ENCODE data around the gene XAGE5. TPM values are rescaled to one million over a fixed set of nuclear protein-coding genes. Genes with fewer than 3 reads are reported as not detected.
"Not testable (repeated sequence)": the region's sequence is repeated elsewhere in the genome, so short reads cannot be mapped to it uniquely, and the experiment has no call there.

The XAGE5 gene, protein sequence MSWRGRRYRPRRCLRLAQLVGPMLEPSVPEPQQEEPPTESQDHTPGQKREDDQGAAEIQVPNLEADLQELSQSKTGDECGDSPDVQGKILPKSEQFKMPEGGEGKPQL
- total RNA-seq (ENCODE audit: insufficient read depth, low replicate concordance): not detected

DNA sequence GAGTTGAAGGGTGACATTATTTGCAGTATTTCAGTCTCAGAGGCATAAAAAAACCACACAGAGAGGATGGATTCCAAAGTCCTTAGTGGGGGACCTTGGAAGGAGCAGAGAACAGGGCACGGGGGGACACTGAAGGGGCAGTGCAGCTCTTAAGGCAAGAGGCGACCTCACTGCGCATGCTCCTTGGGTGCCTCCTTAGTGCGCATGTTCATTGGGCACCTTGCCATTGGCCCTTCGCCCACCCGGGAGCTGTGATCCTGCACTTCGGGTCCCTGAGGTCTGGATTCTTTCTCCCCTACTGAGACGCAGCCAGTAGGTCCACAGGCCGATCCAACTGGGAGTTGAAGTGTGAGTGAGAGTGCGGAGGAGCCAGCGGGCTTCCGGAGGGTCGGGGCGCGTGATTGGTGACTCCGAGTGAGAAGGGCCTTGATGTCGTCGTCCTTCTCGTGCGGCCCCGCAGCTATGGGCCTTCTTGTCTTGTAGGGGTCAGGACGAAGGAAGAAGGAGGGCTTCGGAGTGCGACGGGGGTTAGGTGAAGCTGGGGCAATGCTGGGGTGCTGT is at the start of gene XAGE5:
Gene XAGE5 (plus strand): TSS at position 223 of the 561 bp plus-strand sequence. CDS start 1,280 bp downstream, outside the sequence.
- no peak for DNase-seq (ENCODE audit: low spot score)

DNA sequence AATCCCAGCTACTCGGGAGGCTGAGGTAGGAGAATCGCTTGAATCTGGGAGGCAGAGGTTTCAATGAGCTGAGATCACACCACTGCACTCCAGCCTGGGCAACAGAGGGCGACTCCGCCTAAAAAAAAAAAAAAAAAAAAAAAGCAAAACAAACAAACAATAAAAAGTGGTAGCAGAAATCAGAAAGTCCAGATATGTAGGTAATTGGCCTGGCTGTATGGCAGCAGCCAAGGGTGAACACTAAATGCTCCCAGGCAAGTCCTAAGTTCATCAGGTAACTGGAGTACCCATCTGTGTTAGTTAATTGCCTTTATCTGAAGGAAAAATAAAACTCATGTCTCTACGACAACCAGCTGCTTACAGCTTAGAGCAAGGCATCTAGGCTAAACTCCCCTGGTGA is 45.1 kb upstream of the XAGE5 start:
- not testable (repeated sequence) for DNase-seq (ENCODE audit: low spot score)

DNA sequence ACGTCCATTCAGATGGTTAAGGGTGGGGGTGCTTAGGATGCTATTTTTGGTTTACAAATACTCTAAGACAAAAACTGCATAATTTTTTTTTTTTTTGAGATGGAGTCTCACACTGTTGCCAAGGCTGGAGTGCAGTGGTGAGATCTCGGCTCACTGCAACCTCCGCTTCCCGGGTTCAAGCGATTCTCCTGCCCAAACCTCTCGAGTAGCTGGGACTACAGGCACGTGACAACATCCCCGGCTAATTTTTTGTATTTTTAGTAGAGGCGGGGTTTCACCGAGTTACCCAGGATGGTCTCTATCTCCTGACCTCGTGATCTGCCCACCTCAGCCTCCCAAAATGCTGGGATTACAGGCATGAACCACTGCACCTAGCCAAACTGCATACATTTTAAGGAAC is 37.6 kb upstream of the XAGE5 start:
- DNase-seq (ENCODE audit: low spot score): not testable (repeated sequence)

DNA sequence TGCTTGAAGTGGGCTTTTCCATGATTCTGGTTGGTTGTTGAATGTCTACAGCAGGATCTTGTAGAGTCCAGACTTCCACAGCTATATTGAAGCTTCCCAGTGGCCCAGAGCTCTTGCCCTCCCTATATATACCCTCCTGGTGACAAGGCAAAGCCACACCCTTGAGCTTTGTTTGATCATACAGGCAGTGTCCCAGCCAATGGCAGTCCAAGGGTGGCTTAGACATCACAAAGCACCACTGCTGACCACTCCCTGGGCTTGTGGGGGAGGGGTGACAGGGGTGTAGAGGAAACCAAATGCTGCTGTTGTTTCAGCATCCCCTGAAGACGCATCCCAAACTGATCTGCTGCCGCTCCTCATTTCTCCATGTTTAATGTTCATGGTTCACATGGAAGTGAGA is 13.8 kb upstream of the XAGE5 start, which contains the start of gene SPANXN5:
Gene SPANXN5 (minus strand): TSS at position 101 of the 400 bp plus-strand sequence. CDS start 79 bp downstream, at position 22.
- DNase-seq (ENCODE audit: low spot score): not testable (repeated sequence)

DNA sequence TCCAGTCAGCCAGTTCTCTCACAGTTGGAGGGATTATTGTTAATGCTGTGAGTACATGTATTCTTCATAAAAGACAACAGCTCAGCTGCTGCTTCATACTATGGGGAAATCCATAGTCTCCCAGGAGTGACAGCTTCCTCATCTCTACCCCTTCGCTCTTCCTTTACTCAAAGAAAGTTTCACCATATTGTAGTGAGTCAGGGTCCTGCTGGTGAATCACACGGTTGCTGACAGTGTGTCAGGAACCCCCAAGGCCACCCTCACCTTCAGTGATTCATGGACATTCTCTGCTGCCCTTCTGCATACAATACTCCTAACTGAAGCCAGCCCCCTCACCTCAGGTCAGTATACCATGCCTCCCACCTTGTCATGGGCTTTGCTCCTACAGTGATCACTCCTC is 6.2 kb upstream of the XAGE5 start:
- DNase-seq (ENCODE audit: low spot score): not testable (repeated sequence)

DNA sequence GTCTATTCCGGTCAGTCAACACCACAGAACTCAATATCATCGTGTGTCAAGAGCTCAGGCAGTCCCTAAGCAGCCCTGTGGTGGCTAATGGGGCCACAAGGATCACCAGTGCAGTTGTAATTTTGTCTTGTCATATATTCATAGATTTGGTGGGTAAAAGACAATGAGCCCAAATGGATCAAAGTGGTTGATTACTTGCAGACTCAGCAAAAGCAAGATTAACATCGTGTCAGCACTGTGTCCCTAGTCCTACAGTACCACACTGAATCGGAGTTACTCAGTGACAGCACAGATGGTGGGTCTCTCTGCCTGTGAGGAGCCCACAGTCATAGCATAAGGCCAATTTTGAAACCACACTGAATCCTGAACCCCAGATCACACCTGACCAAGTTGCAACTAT is 8.7 kb downstream of the XAGE5 start:
- DNase-seq (ENCODE audit: low spot score): no peak

DNA sequence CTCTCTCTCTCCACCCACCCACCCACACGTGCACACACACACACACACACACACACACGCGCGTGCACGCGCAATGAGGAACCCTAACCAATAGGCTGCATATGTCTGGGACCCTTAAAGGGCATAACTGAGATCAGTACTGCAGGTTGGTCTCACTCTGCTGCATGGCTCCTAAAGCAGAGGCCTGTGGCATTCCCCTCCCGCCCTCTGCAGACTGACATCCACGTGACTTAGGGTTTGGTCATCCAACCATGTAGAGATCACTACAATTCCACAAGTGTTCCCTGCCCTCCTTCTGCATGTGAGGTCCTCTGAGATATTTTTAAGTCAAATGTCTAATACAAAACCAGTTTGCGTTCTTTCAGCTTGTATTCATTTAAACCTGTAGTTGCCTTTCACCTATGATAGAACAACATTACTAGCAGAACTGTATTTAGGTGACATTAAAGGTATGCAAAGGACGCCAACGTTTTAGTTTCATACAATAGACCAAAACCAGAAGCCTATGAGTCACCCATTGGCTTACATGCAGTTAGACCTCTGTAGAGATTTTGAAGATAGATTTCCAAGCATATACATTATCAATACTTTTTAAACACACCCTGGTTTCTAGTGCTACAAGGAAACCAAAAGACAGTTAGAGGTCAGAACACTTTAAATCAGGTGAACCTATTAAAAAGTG is 10.1 kb downstream of the XAGE5 start:
- DNase-seq (ENCODE audit: low spot score): no peak

DNA sequence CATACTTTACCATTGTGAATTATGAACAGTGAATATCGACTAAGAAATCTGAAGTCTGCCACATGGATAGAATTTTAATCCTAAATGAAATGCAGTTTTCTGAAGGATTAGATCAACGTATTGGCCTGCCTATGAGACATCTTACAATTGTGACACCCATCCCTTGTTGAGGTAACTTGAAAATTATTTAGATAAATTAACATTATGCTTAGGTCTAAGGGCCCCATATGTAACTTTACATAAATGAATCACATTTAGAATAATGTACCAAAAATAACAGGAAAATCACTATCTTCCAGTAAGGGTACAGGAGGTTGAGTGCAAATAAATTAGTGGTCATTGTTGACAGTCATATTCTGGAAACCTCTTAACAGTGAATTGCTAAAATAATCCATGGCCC is 13.5 kb downstream of the XAGE5 start:
- no peak for DNase-seq (ENCODE audit: low spot score)

DNA sequence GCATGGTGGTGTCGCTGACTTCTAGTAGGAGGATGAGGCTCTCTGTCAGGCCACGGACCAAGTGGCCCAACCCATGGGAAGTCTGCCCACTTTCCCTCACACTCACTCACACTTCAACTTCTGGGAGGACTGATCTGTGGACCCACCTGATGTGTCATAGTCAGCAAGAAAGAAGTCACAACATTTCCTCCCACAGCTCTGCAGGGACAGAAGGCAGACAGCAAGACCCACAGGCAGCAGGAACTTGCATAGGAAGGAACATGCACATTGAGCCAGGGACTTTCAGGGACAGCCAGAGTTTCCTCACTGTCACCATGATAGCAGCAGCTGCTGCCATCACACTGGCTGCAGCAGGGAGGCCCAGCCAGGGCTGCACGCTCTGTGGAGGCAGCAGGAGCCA is 19.5 kb downstream of the XAGE5 start:
- DNase-seq (ENCODE audit: low spot score): no peak

DNA sequence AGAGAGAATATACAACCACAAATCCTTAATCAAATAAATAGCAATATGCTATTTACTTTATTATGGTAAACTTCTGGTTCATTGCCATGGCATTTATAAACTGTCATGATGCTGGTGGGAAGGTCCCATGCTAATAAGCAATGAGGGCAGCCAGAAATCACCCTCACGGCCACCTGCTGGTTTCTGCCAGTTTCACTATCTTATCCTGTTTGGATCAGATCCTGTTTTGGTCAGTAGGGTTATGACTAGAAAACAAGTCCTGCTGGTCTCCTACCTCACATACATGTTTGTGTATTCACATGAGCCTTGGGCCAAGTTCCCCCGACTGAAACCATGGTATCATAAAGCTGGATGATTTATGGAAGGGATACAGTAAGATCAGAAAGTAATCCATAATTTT is 28.1 kb downstream of the XAGE5 start:
- DNase-seq (ENCODE audit: low spot score): no peak

DNA sequence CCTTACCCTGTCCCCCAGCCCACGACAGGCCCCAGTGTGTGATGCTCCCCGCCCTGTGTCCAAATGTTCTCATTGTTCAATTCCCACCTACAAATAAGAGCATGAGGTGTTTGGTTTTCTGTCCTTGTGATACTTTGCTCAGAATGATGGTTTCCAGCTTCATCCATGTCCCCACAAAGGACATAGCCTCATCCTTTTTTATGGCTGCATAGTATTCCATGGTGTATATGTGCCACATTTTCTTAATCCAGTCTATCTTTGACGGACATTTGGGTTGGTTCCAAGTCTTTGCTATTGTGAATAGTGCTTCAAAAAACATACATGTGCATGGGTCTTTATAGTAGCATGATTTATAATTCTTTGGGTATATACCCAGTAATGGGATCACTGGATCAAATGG is 32.5 kb downstream of the XAGE5 start:
- DNase-seq (ENCODE audit: low spot score): not testable (repeated sequence)

DNA sequence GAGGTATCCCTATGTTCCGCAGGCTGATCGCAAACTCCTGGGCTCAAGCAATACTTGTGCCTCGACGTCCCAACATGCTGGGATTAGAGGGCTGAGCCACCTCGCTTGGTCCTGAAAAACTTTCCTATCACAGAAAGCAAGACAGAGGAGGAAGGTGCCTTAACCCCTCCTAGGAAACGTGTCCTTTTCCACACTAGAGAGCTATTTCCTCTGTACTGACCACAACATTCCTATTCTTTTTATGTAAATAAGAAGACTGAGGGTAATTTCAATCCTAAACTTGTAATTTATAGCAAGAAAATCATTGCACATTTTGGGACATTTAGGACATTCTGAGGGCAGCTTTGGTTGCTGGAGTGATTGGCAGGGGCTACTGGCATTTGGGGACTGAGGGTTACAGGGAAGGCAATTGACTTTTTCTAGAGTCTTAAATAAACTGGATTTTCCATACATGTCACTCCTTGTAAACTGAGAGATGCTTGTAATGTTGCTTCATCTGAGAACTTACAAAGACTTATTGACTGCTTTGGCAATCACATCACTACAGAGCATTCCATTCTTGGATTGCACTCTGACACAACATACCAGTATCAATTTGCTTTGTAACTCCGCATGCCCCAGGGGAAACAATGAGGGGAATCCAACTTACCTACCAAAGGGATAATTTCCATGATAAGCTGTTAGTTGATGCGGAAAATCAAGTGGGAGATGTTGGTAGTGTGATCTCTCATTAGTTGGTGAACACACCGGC is 41.2 kb downstream of the XAGE5 start:
- DNase-seq (ENCODE audit: low spot score): no peak

DNA sequence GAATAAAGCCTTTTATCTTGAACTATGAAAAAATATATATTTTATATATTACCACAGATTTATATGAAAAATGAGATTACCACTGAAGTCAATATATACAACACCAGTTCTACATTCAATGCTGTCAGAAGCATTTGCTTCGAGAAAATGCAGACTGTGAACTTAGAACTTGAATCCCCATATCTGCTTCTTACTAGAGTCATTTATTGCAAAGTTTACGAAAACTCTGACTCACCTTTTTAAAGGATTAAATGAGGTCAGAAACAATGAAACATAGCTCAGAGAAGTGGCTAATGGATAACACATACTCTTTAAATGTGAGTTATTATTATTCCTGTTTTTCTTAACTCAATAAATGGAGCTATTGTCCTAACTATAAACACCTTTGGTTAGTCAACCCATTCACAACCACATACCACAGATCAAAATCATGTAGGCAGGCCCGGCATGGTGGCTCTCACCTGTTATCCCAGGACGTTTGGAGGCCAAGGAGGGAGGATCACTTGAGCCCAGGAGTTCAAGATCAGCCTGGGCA is 46.0 kb downstream of the XAGE5 start:
- not testable (repeated sequence) for DNase-seq (ENCODE audit: low spot score)

DNA sequence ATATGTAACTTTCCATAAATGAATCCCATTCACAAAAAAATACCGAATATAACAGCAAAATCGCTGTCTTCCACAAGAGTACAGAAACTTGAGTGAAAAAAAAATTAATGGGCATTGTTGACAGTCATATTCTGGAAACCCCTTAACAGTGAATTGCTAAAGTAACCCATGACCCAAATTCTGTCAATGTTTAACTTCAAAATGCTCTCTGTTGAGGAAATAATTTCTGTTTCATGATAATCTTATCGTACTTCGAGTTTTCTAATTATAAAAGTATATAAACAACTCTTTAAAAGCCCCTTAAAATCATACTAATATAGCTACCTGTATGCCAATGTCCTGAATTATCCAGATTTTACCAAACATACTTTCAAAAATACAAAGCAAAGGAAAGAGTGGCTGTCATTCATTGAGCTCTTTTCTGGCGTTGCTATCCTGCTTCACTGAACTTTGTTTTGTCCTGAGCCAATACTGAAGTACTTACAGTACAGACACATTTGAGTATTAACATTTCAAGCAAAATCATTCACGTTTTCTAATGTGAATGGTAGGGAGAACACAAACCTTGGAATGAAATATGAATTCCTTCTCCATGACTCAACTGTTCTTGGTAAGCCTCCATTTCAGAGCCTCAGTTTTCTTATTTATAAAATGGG is 54.4 kb downstream of the XAGE5 start:
- DNase-seq (ENCODE audit: low spot score): no peak

Other genes with a start within 250 kb of the XAGE5 start
- gene SSX7, start 156.4 kb upstream of the XAGE5 start, total RNA-seq (ENCODE audit: insufficient read depth, low replicate concordance): not detected
- not detected for gene SSX2, start 104.1 kb upstream of the XAGE5 start, total RNA-seq (ENCODE audit: insufficient read depth, low replicate concordance)
- not detected for gene SSX2B, start 60.0 kb upstream of the XAGE5 start, total RNA-seq (ENCODE audit: insufficient read depth, low replicate concordance)
- gene SPANXN5, start 13.9 kb upstream of the XAGE5 start, total RNA-seq (ENCODE audit: insufficient read depth, low replicate concordance): not detected
- gene XAGE3, start 56.8 kb downstream of the XAGE5 start, total RNA-seq (ENCODE audit: insufficient read depth, low replicate concordance): not detected
- 30.3 TPM for gene FAM156B, start 86.0 kb downstream of the XAGE5 start, total RNA-seq (ENCODE audit: insufficient read depth, low replicate concordance)
- gene FAM156A, start 147.2 kb downstream of the XAGE5 start, total RNA-seq (ENCODE audit: insufficient read depth, low replicate concordance): 17.3 TPM
- gene GPR173, start 237.5 kb downstream of the XAGE5 start, total RNA-seq (ENCODE audit: insufficient read depth, low replicate concordance): not detected